Effector CD4-positive, alpha-beta T cell (primary cell): ENCODE results near the gene BABAM2.

Experiments used
- DNase-seq: peaks from one replicate; pipeline ENCODE4 v3.0.0-alpha.2; 2020

The BABAM2 gene

GRCh38 chr2:28172114-28172898 lies 281.8 kb downstream of the BABAM2 start:
- no peak for DNase-seq

DNA sequence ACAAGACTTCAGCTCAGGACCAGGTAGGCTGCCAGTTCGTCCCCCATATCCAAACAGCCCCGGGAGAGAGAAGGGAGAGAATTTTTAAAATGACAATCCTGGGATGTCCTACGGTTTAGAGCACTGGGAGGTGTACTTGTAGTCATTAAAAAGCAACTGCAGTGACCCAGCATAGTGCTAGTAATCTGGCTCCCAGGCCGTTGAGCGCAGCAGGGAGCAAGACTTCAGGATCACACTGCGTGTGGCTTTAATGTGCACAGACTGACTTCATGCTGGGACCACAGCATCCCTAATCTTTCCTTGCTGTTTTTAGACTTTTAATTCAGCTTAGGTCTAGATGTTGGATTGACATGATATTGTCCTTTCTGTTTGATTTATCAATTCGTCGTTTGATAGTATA lies 282.8 kb downstream of the BABAM2 start:
- DNase-seq = no peak

DNA sequence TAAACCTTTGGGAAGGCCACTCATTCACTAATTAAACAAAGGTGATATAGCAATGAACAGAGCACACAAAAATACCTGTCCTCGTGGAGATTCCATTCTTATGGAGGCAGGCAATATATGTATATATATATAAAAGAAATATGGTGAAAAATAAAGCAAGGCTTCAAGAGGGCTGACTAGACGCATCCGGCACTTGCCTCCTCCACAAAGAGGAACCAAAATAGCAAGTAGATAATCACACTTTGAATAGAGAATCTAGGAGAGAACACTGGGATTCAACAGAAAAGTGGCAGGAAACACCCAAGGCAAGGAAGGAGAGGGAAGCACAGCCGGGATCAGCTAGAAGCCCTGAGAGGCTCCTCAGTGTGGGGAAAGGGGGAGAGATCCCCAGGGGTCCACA lies 283.7 kb downstream of the BABAM2 start:
- no peak for DNase-seq

- no peak for DNase-seq
Measured at GRCh38 chr2:28175028-28175427, 284.5 kb downstream of the BABAM2 start.

DNA sequence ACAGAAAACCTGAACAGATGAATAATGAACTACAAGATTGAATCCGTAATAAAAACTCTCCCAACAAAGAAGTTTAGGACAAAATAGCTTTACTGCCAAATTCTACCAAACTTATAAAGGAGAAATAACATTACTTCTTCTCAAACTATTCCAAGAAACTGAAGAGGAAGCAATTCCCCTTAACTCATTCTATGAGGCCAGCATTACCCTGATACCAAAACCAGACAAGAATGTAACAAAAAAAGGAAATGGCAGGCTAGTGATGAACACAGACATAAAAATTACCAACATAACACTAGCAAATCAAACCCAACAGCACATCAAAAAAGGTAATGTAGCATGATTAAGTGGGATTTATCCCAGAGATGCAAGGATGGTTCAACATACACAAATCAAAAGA lies 288.4 kb downstream of the BABAM2 start:
- DNase-seq = no peak

- no peak for DNase-seq
Measured at GRCh38 chr2:28181801-28182200, 291.3 kb downstream of the BABAM2 start.

- no peak for DNase-seq
Measured at GRCh38 chr2:28182348-28182747, 291.8 kb downstream of the BABAM2 start.

DNA sequence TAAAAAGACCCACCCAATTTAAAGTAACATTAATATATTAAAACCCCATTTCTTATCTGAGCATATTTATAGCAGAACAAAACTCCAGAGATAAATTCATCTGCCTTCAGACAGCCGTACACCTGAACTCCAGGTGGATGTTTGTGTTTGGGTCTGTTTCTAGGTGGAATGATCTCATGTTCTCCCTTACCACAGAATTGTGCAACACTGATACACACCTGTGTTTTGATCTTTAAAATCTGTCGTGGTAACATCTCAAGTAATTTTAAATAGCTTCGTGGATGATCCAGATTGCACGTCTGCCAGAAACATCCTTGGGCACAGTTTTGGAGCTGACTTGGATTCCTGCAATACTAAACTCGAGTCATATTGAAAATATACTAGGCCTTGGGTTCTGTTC lies 294.6 kb downstream of the BABAM2 start:
- no peak for DNase-seq

GRCh38 chr2:28185891-28186290 lies 295.4 kb downstream of the BABAM2 start:
- DNase-seq = no peak

DNA sequence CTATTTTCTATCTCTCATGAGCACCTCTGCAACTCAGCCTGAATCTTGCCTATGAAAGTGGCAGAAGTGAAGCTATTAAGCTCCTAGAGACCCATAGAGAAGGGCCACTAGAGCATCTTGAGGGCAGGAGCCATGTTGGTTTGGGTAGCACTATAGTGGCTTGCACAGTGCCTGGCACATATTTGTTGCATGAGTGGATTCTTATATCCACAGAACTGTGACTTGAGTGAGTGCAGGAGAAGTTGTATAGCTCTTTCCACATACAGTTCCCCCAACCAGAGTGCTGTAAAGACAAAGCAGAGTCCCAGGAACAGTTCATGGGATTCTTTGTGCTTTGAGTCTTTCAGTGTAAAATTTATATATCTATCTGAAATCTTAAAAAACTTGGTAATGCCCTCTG lies 296.7 kb downstream of the BABAM2 start:
- no peak for DNase-seq

GRCh38 chr2:28188436-28188835 lies 297.9 kb downstream of the BABAM2 start:
- no peak for DNase-seq

- DNase-seq = no peak
Measured at GRCh38 chr2:28193630-28194403, 303.3 kb downstream of the BABAM2 start.

GRCh38 chr2:28199995-28200679 lies 309.6 kb downstream of the BABAM2 start:
- no peak for DNase-seq

DNA sequence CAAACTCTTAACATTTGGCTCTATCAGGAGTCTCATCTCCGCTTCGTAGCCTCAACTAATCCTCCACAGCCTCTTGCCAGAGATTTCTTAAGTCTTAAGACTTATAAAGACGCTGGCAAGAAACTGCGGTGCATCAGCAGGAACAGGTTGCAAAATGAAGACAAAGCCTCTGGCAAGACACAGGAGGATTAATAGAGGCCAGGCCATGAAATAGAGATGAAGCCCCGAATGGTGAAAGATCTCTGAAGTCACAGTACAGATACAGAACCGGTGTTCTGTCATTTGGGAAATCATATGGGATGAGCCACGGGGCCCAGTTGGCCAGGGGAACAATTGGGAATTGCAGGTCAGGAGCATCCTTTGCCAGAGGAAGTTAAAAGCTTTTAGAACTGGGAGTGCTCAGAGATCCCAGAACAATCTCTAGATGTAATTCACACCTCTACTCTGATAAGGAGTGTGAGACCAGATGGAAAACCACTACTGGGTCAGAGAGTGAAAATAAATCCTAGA lies 311.2 kb downstream of the BABAM2 start:
- no peak for DNase-seq

GRCh38 chr2:28202719-28203118 lies 312.2 kb downstream of the BABAM2 start:
- no peak for DNase-seq

- no peak for DNase-seq
Measured at GRCh38 chr2:28206762-28207161, 316.2 kb downstream of the BABAM2 start.

GRCh38 chr2:28209261-28209691 lies 318.7 kb downstream of the BABAM2 start:
- DNase-seq = no peak

GRCh38 chr2:28209864-28210263 lies 319.3 kb downstream of the BABAM2 start:
- no peak for DNase-seq

GRCh38 chr2:28210535-28210934 lies 320.0 kb downstream of the BABAM2 start:
- no peak for DNase-seq

- DNase-seq = no peak
Measured at GRCh38 chr2:28216331-28216730, 325.8 kb downstream of the BABAM2 start.

GRCh38 chr2:28217042-28217740 lies 326.7 kb downstream of the BABAM2 start:
- DNase-seq = no peak

- no peak for DNase-seq
Measured at GRCh38 chr2:28219138-28219537, 328.6 kb downstream of the BABAM2 start.
